GM12892 (cell line): Measurements from ENCODE around the gene PAX5.

ENCODE experiments used
- POLR2A ChIP-seq: IDR thresholded peaks from 2 replicates; pipeline ENCODE4 v1.6.1; 2011; ENCODE audit warnings: low read depth, low read length, control low read depth
- POLR2AphosphoS5 ChIP-seq: IDR thresholded peaks from 2 replicates; pipeline ENCODE4 v1.6.1; 2011; ENCODE audit warnings: low read depth, low read length, control low read depth
- TAF1 ChIP-seq: IDR thresholded peaks from 2 replicates; pipeline ENCODE4 v1.6.1; 2011; ENCODE audit warnings: low read depth, mild to moderate bottlenecking, control low read depth, low read length, borderline replicate concordance

GRCh38 chr9:36987891-36988290 lies 46.2 kb downstream of the PAX5 start:
- TF ChIP-seq POLR2A (no peak), POLR2AphosphoS5 (no peak), TAF1 (no peak)
